Large intestine (tissue), 3 donors: ENCODE measurements around the gene NTHL1. TPM values are rescaled to one million over a fixed set of nuclear protein-coding genes. Genes with fewer than 3 reads are reported as not detected.

Source experiments
- DNase-seq, 2 donors: peaks; one replicate each; pipeline versions ENCODE4 v3.0.0 to v3.0.0-alpha.2; 2013
- H3K27ac ChIP-seq: one replicate; pipeline ENCODE4 v1.5.1; 2013; ENCODE audit warnings: low read length
- H3K27me3 ChIP-seq: 2 replicates; pipeline ENCODE4 v1.6.1; 2013; ENCODE audit warnings: low read length; ENCODE audit not compliant: control insufficient read depth, insufficient read depth
- H3K36me3 ChIP-seq: 2 replicates; pipeline ENCODE4 v1.6.1; 2013; ENCODE audit warnings: low read length; ENCODE audit not compliant: control insufficient read depth, insufficient read depth
- H3K4me1 ChIP-seq: one replicate; pipeline ENCODE4 v1.6.1; 2013; ENCODE audit warnings: low read length; ENCODE audit not compliant: control insufficient read depth, insufficient read depth
- H3K4me3 ChIP-seq: one replicate; pipeline ENCODE4 v1.5.1; 2013; ENCODE audit warnings: low read length
- H3K9me3 ChIP-seq: one replicate; pipeline ENCODE4 v1.6.1; 2013; ENCODE audit warnings: mild to moderate bottlenecking, low read depth, low read length, moderate library complexity; ENCODE audit not compliant: control insufficient read depth
- WGBS: methylation state at CpG from one replicate; pipeline ENCODE4 v1.1.5; 2013; ENCODE audit warnings: low lambda C conversion rate; ENCODE audit not compliant: insufficient coverage; 5-methylcytosine and 5-hydroxymethylcytosine counted together
- polyA plus RNA-seq: library from polyadenylated mRNA; unstranded; fragments of 120-200 nt; gene quantifications from one replicate; pipeline ENCODE4 v1.2.1, GENCODE V29; 2013

NTHL1 gene
- polyA plus RNA-seq, 1 donor = 15.6 TPM

GRCh38 chr16:2084895-2085625 lies 37.4 kb upstream of the NTHL1 start:
- Histone ChIP-seq H3K27me3 (no peaks in the 10 kb centered on the region), H3K4me1 (peaks cover 15% of the 10 kb centered on the region), H3K36me3 (peaks cover 92% of the 10 kb centered on the region), H3K9me3 (peaks cover under 1% of the 10 kb centered on the region), H3K27ac (no peak overlapping the region), H3K4me3 (no peak overlapping the region)
- no CpG with 5 or more reads among the region's 29 CpGs for WGBS
- DNase-seq = no peak

GRCh38 chr16:2083876-2084780 lies 36.5 kb upstream of the NTHL1 start:
- DNase-seq = no peak
- peaks cover 94% of the 10 kb centered on the region for H3K36me3 ChIP-seq
- H3K27me3 ChIP-seq = no peaks in the 10 kb centered on the region
- no CpG with 5 or more reads among the region's 44 CpGs for WGBS
- H3K27ac ChIP-seq = no peak overlapping the region
- peaks cover 15% of the 10 kb centered on the region for H3K4me1 ChIP-seq
- no peak overlapping the region for H3K4me3 ChIP-seq
- H3K9me3 ChIP-seq = peaks cover 4% of the 10 kb centered on the region

GRCh38 chr16:2083409-2083808 lies 35.8 kb upstream of the NTHL1 start:
- H3K36me3 ChIP-seq = peaks cover 94% of the 10 kb centered on the region
- H3K27me3 ChIP-seq = no peaks in the 10 kb centered on the region
- H3K27ac ChIP-seq = peak overlapping the region; percentile 58
- no peak overlapping the region for H3K4me3 ChIP-seq
- WGBS = no CpG with 5 or more reads among the region's 19 CpGs
- H3K4me1 ChIP-seq = peaks cover 15% of the 10 kb centered on the region
- no peak for DNase-seq
- H3K9me3 ChIP-seq = peaks cover 4% of the 10 kb centered on the region

- H3K36me3 ChIP-seq = peaks cover 93% of the 10 kb centered on the region
- peaks cover 15% of the 10 kb centered on the region for H3K4me1 ChIP-seq
- no peak overlapping the region for H3K4me3 ChIP-seq
- H3K9me3 ChIP-seq = peaks cover 4% of the 10 kb centered on the region
- no peaks in the 10 kb centered on the region for H3K27me3 ChIP-seq
- DNase-seq = peak; percentile 49 to 50
- no CpG with 5 or more reads among the region's 16 CpGs for WGBS
- peak overlapping the region; percentile 62 for H3K27ac ChIP-seq
Measured at GRCh38 chr16:2082983-2083364, 35.3 kb upstream of the NTHL1 start.

GRCh38 chr16:2082171-2082982 lies 34.7 kb upstream of the NTHL1 start:
- Histone ChIP-seq H3K36me3 (peaks cover 92% of the 10 kb centered on the region), H3K27me3 (no peaks in the 10 kb centered on the region), H3K4me3 (no peak overlapping the region), H3K27ac (peak overlapping the region; percentile 62), H3K4me1 (peaks cover 15% of the 10 kb centered on the region), H3K9me3 (peaks cover 4% of the 10 kb centered on the region)
- no CpG with 5 or more reads among the region's 32 CpGs for WGBS
- peak; percentile 33 to 48 for DNase-seq

GRCh38 chr16:2081201-2082084 lies 33.8 kb upstream of the NTHL1 start:
- peak overlapping the region; percentile 62 for H3K27ac ChIP-seq
- H3K4me1 ChIP-seq = peaks cover 15% of the 10 kb centered on the region
- peaks cover 4% of the 10 kb centered on the region for H3K9me3 ChIP-seq
- H3K36me3 ChIP-seq = peaks cover 90% of the 10 kb centered on the region
- WGBS = no CpG with 5 or more reads among the region's 35 CpGs
- no peak for DNase-seq
- no peaks in the 10 kb centered on the region for H3K27me3 ChIP-seq
- no peak overlapping the region for H3K4me3 ChIP-seq

- Histone ChIP-seq H3K36me3 (peaks cover 87% of the 10 kb centered on the region), H3K4me3 (no peak overlapping the region), H3K9me3 (peaks cover 4% of the 10 kb centered on the region), H3K27me3 (no peaks in the 10 kb centered on the region), H3K4me1 (peaks cover 15% of the 10 kb centered on the region), H3K27ac (no peak overlapping the region)
- DNase-seq = no peak
- no CpG with 5 or more reads among the region's 16 CpGs for WGBS
Measured at GRCh38 chr16:2079991-2080390, 32.4 kb upstream of the NTHL1 start.

- H3K4me3 ChIP-seq = no peak overlapping the region
- H3K27me3 ChIP-seq = no peaks in the 10 kb centered on the region
- no peak for DNase-seq
- no peak overlapping the region for H3K27ac ChIP-seq
- peaks cover 15% of the 10 kb centered on the region for H3K4me1 ChIP-seq
- WGBS = no CpG with 5 or more reads among the region's 30 CpGs
- H3K9me3 ChIP-seq = peaks cover 4% of the 10 kb centered on the region
- peaks cover 84% of the 10 kb centered on the region for H3K36me3 ChIP-seq
Measured at GRCh38 chr16:2079311-2079800, 31.7 kb upstream of the NTHL1 start.

GRCh38 chr16:2078691-2079090 lies 31.1 kb upstream of the NTHL1 start:
- no peak overlapping the region for H3K4me3 ChIP-seq
- no peaks in the 10 kb centered on the region for H3K27me3 ChIP-seq
- peaks cover 84% of the 10 kb centered on the region for H3K36me3 ChIP-seq
- no peak for DNase-seq
- H3K9me3 ChIP-seq = peaks cover 4% of the 10 kb centered on the region
- no CpG with 5 or more reads among the region's 23 CpGs for WGBS
- H3K27ac ChIP-seq = no peak overlapping the region
- peaks cover 15% of the 10 kb centered on the region for H3K4me1 ChIP-seq
